ENCODE measurements around the gene PLOD2. TPM values are rescaled to one million over a fixed set of nuclear protein-coding genes. Genes with fewer than 3 reads are reported as not detected.

The PLOD2 gene
- total RNA-seq, 6 experiments from 2014 or later = 181 to 358 (median 200) TPM

DNA sequence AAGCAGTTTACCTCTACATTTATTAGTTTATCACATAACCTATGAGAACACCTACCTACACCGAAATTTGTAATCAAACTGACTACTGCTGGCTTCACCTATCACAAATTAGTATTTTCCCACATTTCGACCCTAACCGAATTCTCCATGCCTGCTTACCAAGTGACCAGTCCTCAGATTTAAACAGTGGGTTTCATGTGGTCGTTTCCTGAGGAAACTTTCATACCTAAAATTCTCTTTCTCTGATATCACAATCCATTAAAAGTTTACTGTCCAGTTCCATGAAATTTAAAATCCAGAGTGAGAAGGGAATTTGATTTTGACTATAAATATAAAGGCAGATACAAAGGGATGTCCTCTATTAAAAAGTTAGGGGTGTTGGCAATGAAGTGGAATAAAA lies 1.9 kb downstream of the PLOD2 start:
- Mint-ChIP-seq H3K4me3 (peak overlapping the region; percentile 96), H3K4me1 (ENCODE audit: low read depth) (peaks cover 65% of the 10 kb centered on the region), H3K9me3 (no peaks in the 10 kb centered on the region), H3K36me3 (ENCODE audit: low read depth) (peaks cover 10% of the 10 kb centered on the region; the same call in 1 of the 2 replicates), H3K27ac (peak overlapping the region; percentile 87), H3K27me3 (ENCODE audit: insufficient read depth) (peaks cover 3% of the 10 kb centered on the region)
- TF ChIP-seq, protein P1, sequence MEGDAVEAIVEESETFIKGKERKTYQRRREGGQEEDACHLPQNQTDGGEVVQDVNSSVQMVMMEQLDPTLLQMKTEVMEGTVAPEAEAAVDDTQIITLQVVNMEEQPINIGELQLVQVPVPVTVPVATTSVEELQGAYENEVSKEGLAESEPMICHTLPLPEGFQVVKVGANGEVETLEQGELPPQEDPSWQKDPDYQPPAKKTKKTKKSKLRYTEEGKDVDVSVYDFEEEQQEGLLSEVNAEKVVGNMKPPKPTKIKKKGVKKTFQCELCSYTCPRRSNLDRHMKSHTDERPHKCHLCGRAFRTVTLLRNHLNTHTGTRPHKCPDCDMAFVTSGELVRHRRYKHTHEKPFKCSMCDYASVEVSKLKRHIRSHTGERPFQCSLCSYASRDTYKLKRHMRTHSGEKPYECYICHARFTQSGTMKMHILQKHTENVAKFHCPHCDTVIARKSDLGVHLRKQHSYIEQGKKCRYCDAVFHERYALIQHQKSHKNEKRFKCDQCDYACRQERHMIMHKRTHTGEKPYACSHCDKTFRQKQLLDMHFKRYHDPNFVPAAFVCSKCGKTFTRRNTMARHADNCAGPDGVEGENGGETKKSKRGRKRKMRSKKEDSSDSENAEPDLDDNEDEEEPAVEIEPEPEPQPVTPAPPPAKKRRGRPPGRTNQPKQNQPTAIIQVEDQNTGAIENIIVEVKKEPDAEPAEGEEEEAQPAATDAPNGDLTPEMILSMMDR (IDR thresholded peaks at IDR 0.05) = no peak
- DNase-seq = no peak

DNA sequence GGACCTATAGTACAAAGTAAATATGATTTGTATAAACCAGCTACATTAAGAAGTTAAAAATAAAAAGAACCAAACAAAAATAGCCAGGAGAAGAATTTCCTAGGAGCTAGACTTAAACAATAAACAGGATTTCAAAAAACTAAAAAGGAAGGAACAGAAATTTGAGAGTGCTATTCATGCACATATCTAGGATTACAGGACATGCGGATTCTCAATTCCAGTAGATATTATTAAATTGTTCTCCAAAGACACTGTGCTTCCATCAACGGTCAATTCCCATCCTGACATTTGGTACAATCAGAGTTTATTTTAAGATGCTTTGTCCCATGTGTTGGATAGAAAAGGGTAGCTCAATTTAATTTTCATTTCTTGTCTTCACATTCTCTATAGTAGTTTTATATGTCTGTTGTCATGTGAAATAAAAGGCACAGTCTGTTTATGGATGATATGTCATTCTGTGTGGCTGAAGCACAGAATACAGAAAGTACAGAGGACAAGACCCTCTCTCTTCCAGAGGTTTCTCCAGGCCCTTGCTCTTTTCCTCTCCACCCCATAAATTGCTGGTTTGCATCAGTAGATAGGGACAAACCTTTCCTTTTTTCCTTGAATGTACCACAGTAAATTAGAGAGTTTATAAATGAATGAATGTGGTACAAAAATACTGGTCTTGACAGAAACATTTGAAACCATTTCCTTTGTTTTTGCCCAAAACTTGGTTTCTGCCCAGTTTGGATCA lies 3.5 kb downstream of the PLOD2 start:
- H3K4me1 Mint-ChIP-seq (ENCODE audit: low read depth) = peaks cover 65% of the 10 kb centered on the region
- H3K27me3 Mint-ChIP-seq (ENCODE audit: insufficient read depth) = peaks cover 3% of the 10 kb centered on the region
- TF ChIP-seq, protein P1 (IDR thresholded peaks at IDR 0.05) = no peak
- peak overlapping the region; percentile 80 for H3K27ac Mint-ChIP-seq
- H3K36me3 Mint-ChIP-seq (ENCODE audit: low read depth) = peaks cover 10% of the 10 kb centered on the region; the same call in 1 of the 2 replicates
- H3K4me3 Mint-ChIP-seq = peak overlapping the region; percentile 96
- H3K9me3 Mint-ChIP-seq = no peaks in the 10 kb centered on the region
- DNase-seq = no peak

DNA sequence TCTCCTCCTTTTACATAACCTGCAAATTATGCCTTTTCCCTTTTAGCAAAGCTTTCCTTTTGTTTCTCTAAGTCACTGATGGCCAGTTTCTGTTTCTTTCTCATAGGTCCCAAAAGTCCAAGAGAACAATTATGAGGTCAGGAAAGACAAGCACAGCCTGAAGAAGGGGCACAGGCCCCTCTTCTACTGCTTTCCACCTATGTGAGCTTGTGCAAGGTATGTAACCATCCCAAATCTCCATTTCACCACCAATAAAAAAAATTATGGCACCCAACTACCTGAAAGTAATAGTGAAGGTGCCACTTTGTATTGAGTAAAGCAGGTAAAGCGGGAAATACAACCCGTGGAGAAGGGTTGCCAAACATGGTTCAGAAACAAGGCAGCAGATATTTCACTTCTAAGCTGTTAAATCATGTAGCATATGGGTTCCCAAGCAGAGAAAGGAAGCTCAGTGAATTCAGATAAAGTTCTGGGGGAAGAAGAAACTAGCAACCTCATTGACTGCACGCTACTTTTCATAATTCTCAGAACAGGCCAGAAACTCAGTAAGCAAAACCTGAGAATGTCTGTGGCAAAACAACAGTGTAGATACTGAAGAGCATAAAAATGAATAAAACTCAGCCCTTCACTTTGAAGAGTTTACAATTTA lies 4.2 kb downstream of the PLOD2 start:
- H3K9me3 Mint-ChIP-seq = no peaks in the 10 kb centered on the region
- peaks cover 12% of the 10 kb centered on the region; the same call in 1 of the 2 replicates for H3K36me3 Mint-ChIP-seq (ENCODE audit: low read depth)
- peak overlapping the region; percentile 96 for H3K4me3 Mint-ChIP-seq

DNA sequence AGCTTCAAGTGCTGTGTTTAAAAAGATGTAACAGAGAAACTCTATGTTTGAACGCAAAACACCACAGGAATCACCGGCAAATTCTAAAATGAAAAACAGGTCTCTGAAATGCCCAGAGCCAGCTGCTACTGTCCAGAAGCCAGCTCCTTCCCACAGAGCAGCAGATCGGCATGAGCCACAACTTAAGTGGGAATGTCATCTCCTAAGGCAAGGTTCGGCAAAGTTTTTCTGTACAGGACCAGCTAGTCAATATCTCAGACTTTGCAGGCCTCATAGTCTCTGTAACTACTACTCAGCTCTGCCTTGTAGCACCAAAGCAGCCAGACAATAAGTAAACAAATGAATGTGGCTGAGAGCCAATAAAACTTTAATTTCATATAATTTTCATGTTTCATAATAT lies 4.9 kb downstream of the PLOD2 start:
- Mint-ChIP-seq H3K4me1 (ENCODE audit: low read depth) (peaks cover 60% of the 10 kb centered on the region), H3K27ac (peak overlapping the region; percentile 67), H3K36me3 (ENCODE audit: low read depth) (peaks cover 18% of the 10 kb centered on the region; the same call in 1 of the 2 replicates), H3K27me3 (ENCODE audit: insufficient read depth) (peaks cover 3% of the 10 kb centered on the region; the same call in 1 of the 2 replicates), H3K4me3 (peak overlapping the region; percentile 96), H3K9me3 (no peaks in the 10 kb centered on the region)
- DNase-seq = no peak
- TF ChIP-seq, protein P1 (IDR thresholded peaks at IDR 0.05) = no peak

More for the DNA sequence above, 4.2 kb downstream of the PLOD2 start:
- Mint-ChIP-seq H3K27me3 (ENCODE audit: insufficient read depth) (peaks cover 3% of the 10 kb centered on the region), H3K27ac (peak overlapping the region; percentile 80), H3K4me1 (ENCODE audit: low read depth) (peaks cover 61% of the 10 kb centered on the region)
- TF ChIP-seq, protein P1 (IDR thresholded peaks at IDR 0.05) = no peak
- no peak for DNase-seq

DNA sequence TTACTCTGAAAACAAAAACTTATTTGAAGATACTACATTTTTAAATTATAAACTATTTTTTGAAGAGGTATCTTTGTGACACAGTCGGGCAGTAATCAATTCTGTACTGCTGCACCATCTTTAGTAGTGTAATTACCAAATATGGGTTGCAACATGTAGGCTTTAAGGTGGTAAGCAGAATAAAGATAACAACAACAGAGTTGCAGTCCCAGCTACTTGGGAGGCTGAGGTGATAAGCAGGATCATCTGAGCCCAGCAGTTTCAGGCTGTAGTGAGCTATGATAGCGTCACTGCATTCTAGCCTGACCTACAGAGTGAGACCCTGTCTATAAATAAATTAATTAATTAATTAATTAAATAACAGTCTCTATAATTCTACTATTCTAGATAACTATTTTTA lies 6.0 kb downstream of the PLOD2 start:
- Mint-ChIP-seq H3K4me1 (ENCODE audit: low read depth) (peaks cover 67% of the 10 kb centered on the region), H3K36me3 (ENCODE audit: low read depth) (peaks cover 22% of the 10 kb centered on the region; the same call in 1 of the 2 replicates), H3K9me3 (no peaks in the 10 kb centered on the region), H3K27me3 (ENCODE audit: insufficient read depth) (peaks cover 3% of the 10 kb centered on the region; the same call in 1 of the 2 replicates), H3K27ac (no peak overlapping the region), H3K4me3 (no peak overlapping the region)
- TF ChIP-seq, protein P1 (IDR thresholded peaks at IDR 0.05) = no peak
- DNase-seq = no peak
